ENCODE measurements around the gene PPP1R9A. TPM values are rescaled to one million over a fixed set of nuclear protein-coding genes. Genes with fewer than 3 reads are reported as not detected.

Gene PPP1R9A
- polyA plus RNA-seq (0.01 to 0.03 TPM in 2 of 3 replicates, not detected in the other), polyA minus RNA-seq (0.07 TPM in 1 of 3 replicates, not detected in the others)
- not detected for polyA plus RNA-seq (2011; ENCODE audit: low read depth)
- polyA plus RNA-seq (2011; cell fraction: cytosol; rRNA removed) = not detected in 2 replicates
- 0.01 TPM in 2 replicates for polyA plus RNA-seq (2011; cell fraction: nucleus; rRNA removed)
- polyA plus RNA-seq (2012; ENCODE audit: low replicate concordance) = not detected in 2 replicates
- polyA minus RNA-seq (2011; cell fraction: cytosol; rRNA and poly(A)+ RNA removed) = not detected
- 0.08 TPM in 1 of 2 replicates, not detected in the other for polyA minus RNA-seq (2011; cell fraction: nucleus; rRNA and poly(A)+ RNA removed)

DNA sequence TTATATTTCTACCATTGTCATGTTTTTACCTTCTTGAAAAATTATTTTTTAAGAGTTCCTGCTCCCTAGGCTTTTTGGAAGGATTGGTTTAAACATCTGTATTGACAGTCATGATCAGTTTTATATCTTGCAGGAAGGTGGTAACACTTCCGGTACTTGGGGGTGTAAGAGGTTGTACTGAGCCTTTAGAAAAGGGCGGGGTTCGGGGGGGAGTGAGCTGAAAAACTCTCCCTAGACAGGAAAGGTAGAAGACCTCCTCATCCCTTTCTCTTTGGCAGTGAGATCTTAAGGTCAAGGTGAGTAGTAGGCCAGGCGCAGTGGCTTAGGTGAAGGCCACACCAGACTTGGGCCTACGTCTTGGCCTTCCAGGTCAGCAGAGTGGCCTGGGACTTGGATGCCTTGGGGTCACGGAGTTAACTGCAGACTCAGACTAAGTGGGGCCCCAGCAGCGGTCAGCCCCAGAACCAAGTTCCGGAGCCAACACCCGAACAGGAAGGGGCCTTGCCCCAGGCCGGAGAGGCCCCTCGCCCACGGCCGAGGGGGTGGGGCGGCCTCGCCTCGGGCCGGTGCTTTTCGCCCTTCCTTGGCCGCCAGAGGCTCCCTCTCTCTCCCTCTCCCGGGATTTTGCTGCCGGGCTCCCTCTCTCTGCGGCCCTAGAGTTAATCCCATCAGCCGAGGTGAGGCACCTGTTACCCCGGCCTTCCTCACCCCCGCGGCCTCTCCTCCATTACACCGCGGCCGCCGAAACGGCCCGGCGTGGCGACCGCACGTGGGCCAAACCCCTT lies at the start of gene PPP1R9A:
PPP1R9A (plus strand) TSS at position 569 of the 785 bp plus-strand sequence. CDS start 2,520 bp downstream, outside the sequence.
- no peak for DNase-seq (ENCODE audit: low read depth, low spot score)
- Histone ChIP-seq H3K27me3 (ENCODE audit: control insufficient read depth, extremely low read depth, insufficient read depth, low read length) (peaks cover 28% of the 10 kb centered on the region), H3K79me2 (ENCODE audit: control insufficient read depth, insufficient read depth, low read length) (no peaks in the 10 kb centered on the region), H3K4me3 (ENCODE audit: control insufficient read depth in 2 of 3, extremely low read depth in 1 of 3, insufficient read depth in 2 of 3, low read depth in 1 of 3, low read length in 3 of 3) (no peak within 1 kb of the TSS), H3K4me2 (ENCODE audit: control insufficient read depth, extremely low read depth, insufficient read depth, low read depth, low read length) (peak within 1 kb of the TSS; percentile 1), H3K27ac (ENCODE audit: control insufficient read depth, insufficient read depth, low read length) (no peak within 1 kb of the TSS), H3K4me1 (ENCODE audit: control insufficient read depth, extremely low read depth, insufficient read depth, low read length) (no peaks in the 10 kb centered on the region), H3K36me3 (ENCODE audit: control insufficient read depth in 2 of 2, extremely low read depth in 1 of 2, insufficient read depth in 2 of 2, low read length in 2 of 2) (no peaks in the 10 kb centered on the region), H3K9me1 (ENCODE audit: control insufficient read depth, extremely low read depth, insufficient read depth, low read length) (no peaks in the 10 kb centered on the region), H4K20me1 (ENCODE audit: control insufficient read depth, extremely low read depth, insufficient read depth, low read length) (no peaks in the 10 kb centered on the region), H2AFZ (ENCODE audit: control insufficient read depth, low read length) (no peak within 1 kb of the TSS), H3K9me3 (ENCODE audit: control insufficient read depth, low read depth, low read length) (no peaks in the 10 kb centered on the region), H3K9ac (ENCODE audit: control insufficient read depth, extremely low read depth, insufficient read depth, low read length) (no peak within 1 kb of the TSS)
- dilution Hi-C loops (cut with MboI; ENCODE audit: extremely low pct_ligation_motif_present, low sequenced_read_pairs) = no loop called here
- TF ChIP-seq, protein P1, sequence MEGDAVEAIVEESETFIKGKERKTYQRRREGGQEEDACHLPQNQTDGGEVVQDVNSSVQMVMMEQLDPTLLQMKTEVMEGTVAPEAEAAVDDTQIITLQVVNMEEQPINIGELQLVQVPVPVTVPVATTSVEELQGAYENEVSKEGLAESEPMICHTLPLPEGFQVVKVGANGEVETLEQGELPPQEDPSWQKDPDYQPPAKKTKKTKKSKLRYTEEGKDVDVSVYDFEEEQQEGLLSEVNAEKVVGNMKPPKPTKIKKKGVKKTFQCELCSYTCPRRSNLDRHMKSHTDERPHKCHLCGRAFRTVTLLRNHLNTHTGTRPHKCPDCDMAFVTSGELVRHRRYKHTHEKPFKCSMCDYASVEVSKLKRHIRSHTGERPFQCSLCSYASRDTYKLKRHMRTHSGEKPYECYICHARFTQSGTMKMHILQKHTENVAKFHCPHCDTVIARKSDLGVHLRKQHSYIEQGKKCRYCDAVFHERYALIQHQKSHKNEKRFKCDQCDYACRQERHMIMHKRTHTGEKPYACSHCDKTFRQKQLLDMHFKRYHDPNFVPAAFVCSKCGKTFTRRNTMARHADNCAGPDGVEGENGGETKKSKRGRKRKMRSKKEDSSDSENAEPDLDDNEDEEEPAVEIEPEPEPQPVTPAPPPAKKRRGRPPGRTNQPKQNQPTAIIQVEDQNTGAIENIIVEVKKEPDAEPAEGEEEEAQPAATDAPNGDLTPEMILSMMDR (optimal IDR thresholded peaks at IDR 0.05 in 1 of 3, IDR thresholded peaks at IDR 0.05 in 1 of 3, conservative IDR thresholded peaks at IDR 0.05 in 1 of 3; ENCODE audit: extremely low read depth in 1 of 3, insufficient read depth in 2 of 3, low read length in 3 of 3) = no peak
- TF ChIP-seq EZH2 (IDR thresholded peaks at IDR 0.05; ENCODE audit: low read length) = peak; percentile 60
- FAIRE-seq = no peak

DNA sequence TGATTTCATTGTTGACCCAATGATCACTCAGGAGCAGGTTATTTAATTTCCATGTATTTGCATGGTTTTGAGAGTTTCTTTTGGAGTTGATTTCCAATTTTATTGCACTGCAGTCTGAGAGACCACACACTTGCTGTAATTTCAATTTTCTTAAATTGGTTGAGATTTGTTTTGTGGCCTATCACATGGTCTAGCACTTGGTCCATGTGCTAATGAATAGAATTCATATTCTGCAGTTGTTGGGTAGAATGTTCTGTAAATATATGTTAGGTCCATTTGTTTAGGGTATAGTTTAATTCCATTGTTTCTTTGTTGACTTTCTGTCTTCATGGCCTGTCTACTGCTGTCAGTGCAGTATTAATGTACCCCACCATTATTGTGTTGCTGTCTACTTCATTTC lies 36.3 kb upstream of the PPP1R9A start:
- Histone ChIP-seq H3K36me3 (ENCODE audit: control insufficient read depth in 2 of 2, extremely low read depth in 1 of 2, insufficient read depth in 2 of 2, low read length in 2 of 2) (no peaks in the 10 kb centered on the region), H3K27ac (ENCODE audit: control insufficient read depth, insufficient read depth, low read length) (no peak overlapping the region), H3K79me2 (ENCODE audit: control insufficient read depth, insufficient read depth, low read length) (no peaks in the 10 kb centered on the region), H3K4me3 (ENCODE audit: control insufficient read depth in 2 of 3, extremely low read depth in 1 of 3, insufficient read depth in 2 of 3, low read depth in 1 of 3, low read length in 3 of 3) (no peak overlapping the region), H3K27me3 (ENCODE audit: control insufficient read depth, extremely low read depth, insufficient read depth, low read length) (no peaks in the 10 kb centered on the region), H3K9me1 (ENCODE audit: control insufficient read depth, extremely low read depth, insufficient read depth, low read length) (no peaks in the 10 kb centered on the region), H3K9me3 (ENCODE audit: control insufficient read depth, low read depth, low read length) (no peaks in the 10 kb centered on the region), H4K20me1 (ENCODE audit: control insufficient read depth, extremely low read depth, insufficient read depth, low read length) (no peaks in the 10 kb centered on the region), H2AFZ (ENCODE audit: control insufficient read depth, low read length) (no peak overlapping the region), H3K9ac (ENCODE audit: control insufficient read depth, extremely low read depth, insufficient read depth, low read length) (no peak overlapping the region), H3K4me2 (ENCODE audit: control insufficient read depth, extremely low read depth, insufficient read depth, low read depth, low read length) (no peak overlapping the region), H3K4me1 (ENCODE audit: control insufficient read depth, extremely low read depth, insufficient read depth, low read length) (no peaks in the 10 kb centered on the region)
- FAIRE-seq (no peak), DNase-seq (ENCODE audit: low read depth, low spot score) (no peak)
- dilution Hi-C loops (cut with MboI; ENCODE audit: extremely low pct_ligation_motif_present, low sequenced_read_pairs) = no loop called here
- no peak for TF ChIP-seq EZH2 (IDR thresholded peaks at IDR 0.05; ENCODE audit: low read length)
- TF ChIP-seq, protein P1 (optimal IDR thresholded peaks at IDR 0.05 in 1 of 3, IDR thresholded peaks at IDR 0.05 in 1 of 3, conservative IDR thresholded peaks at IDR 0.05 in 1 of 3; ENCODE audit: extremely low read depth in 1 of 3, insufficient read depth in 2 of 3, low read length in 3 of 3) = no peak

All from keratinocyte (primary cell).